ENCODE measurements around the gene MLLT3. TPM values are rescaled to one million over a fixed set of nuclear protein-coding genes. Genes with fewer than 3 reads are reported as not detected.

MLLT3 gene
- total and polyA plus RNA-seq, 2 donors (not counting 3 experiments of a cell fraction or from before 2014, with no cell fraction given): 6.1 to 10.0 TPM

DNA sequence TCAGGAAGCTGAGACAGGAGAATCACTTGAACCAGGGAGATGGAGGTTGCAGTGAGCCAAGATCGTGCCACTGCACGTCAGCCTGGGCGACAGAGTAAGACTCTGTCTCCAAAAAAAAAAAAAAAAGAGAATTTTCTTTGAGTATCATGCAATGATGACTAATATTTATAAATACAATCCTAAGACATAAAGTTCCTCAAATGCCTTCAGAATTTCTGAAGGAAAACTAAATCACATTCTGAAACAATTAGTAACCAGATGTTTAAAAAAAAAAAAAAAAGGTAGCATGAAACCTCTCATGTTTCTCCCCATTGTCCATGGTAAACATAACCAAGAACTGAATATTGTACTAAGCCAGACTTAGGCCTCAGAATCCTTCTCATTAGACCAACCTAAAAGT, 23.1 kb downstream of the MLLT3 start:
- no peaks in the 10 kb centered on the region for H3K27me3 ChIP-seq (ENCODE audit: control insufficient read depth in 2 of 2, insufficient read depth in 2 of 2, low read length in 2 of 2)
- dilution Hi-C loops (cut with MboI; ENCODE audit: extremely low pct_ligation_motif_present, low sequenced_read_pairs): no loop called here
- CTCF ChIA-PET: no interaction called here
- no peak overlapping the region for H3K4me2 ChIP-seq (ENCODE audit: insufficient read depth, low read length)
- no peaks in the 10 kb centered on the region for H4K20me1 ChIP-seq (replicated peaks; ENCODE audit: control insufficient read depth, extremely low read depth, insufficient read depth, low read length)
- no peaks in the 10 kb centered on the region for H3K79me2 ChIP-seq (ENCODE audit: control insufficient read depth, insufficient read depth, low read length)
- no peak for DNase-seq (ENCODE audit: low read depth, low spot score)
- no peak overlapping the region for H3K4me3 ChIP-seq (replicated peaks in 1 of 3; ENCODE audit: insufficient read depth in 1 of 3, low read depth in 1 of 3, low read length in 3 of 3)
- H3K9me3 ChIP-seq (replicated peaks; ENCODE audit: control insufficient read depth, insufficient read depth, low read length): no peaks in the 10 kb centered on the region
- H3K4me1 ChIP-seq (ENCODE audit: control insufficient read depth, extremely low read depth, insufficient read depth, low read length): no peaks in the 10 kb centered on the region
- TF ChIP-seq, protein P1, sequence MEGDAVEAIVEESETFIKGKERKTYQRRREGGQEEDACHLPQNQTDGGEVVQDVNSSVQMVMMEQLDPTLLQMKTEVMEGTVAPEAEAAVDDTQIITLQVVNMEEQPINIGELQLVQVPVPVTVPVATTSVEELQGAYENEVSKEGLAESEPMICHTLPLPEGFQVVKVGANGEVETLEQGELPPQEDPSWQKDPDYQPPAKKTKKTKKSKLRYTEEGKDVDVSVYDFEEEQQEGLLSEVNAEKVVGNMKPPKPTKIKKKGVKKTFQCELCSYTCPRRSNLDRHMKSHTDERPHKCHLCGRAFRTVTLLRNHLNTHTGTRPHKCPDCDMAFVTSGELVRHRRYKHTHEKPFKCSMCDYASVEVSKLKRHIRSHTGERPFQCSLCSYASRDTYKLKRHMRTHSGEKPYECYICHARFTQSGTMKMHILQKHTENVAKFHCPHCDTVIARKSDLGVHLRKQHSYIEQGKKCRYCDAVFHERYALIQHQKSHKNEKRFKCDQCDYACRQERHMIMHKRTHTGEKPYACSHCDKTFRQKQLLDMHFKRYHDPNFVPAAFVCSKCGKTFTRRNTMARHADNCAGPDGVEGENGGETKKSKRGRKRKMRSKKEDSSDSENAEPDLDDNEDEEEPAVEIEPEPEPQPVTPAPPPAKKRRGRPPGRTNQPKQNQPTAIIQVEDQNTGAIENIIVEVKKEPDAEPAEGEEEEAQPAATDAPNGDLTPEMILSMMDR (IDR thresholded peaks at IDR 0.05; ENCODE audit: extremely low read depth in 1 of 2, insufficient read depth in 1 of 2, low read depth in 1 of 2, low read length in 2 of 2): no peak
- TF ChIP-seq FOS (IDR thresholded peaks at IDR 0.05; ENCODE audit: borderline replicate concordance, insufficient read depth, low read length): no peak
- no peak for TF ChIP-seq JUN (IDR thresholded peaks at IDR 0.05; ENCODE audit: borderline replicate concordance, insufficient read depth, insufficient read length, low read depth)
- TF ChIP-seq POLR2AphosphoS5 (IDR thresholded peaks at IDR 0.05; ENCODE audit: insufficient read depth, low read depth, low read length): no peak
- TF ChIP-seq EZH2 (IDR thresholded peaks at IDR 0.05; ENCODE audit: borderline replicate concordance, low read depth, low read length, severe bottlenecking): no peak
- TF ChIP-seq POLR2A (IDR thresholded peaks at IDR 0.05; ENCODE audit: low read depth, low read length): no peak
- no peak for TF ChIP-seq MYC (IDR thresholded peaks at IDR 0.05; ENCODE audit: low read depth, low read length)
- TF ChIP-seq, protein P2, sequence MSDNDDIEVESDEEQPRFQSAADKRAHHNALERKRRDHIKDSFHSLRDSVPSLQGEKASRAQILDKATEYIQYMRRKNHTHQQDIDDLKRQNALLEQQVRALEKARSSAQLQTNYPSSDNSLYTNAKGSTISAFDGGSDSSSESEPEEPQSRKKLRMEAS (IDR thresholded peaks at IDR 0.05; ENCODE audit: insufficient read depth, insufficient read length): no peak
- no peak for TF ChIP-seq GATA2 (IDR thresholded peaks at IDR 0.05; ENCODE audit: insufficient read depth, insufficient read length, low read depth, low read length)
- H2AFZ ChIP-seq (ENCODE audit: low read depth, low read length): no peak overlapping the region
- no peaks in the 10 kb centered on the region for H3K9me1 ChIP-seq (replicated peaks; ENCODE audit: control insufficient read depth, extremely low read depth, insufficient read depth, low read length)
- no peaks in the 10 kb centered on the region for H3K36me3 ChIP-seq (ENCODE audit: control insufficient read depth in 2 of 2, extremely low read depth in 1 of 2, insufficient read depth in 2 of 2, low read length in 2 of 2)
- intact Hi-C loops (cut with micrococcal nuclease): no loop called here
- POLR2A ChIA-PET: no interaction called here
- BruUV-seq (replicated peaks): no TSS peak
- no peak overlapping the region for H3K9ac ChIP-seq (replicated peaks; ENCODE audit: extremely low read depth, insufficient read depth, low read length)
- no peak overlapping the region for H3K27ac ChIP-seq (ENCODE audit: insufficient read depth, low read depth, low read length)
- no peak for FAIRE-seq

Data from endothelial cell of umbilical vein (primary cell).